ENCODE measurements around the gene MTFP1.
"Not testable (repeated sequence)": the region's sequence is repeated elsewhere in the genome, so short reads cannot be mapped to it uniquely, and the experiment has no call there.

MTFP1 gene

GRCh38 chr22:30455075-30455840 is 29.7 kb downstream of the MTFP1 start:
- DNase-seq (ENCODE audit: low read depth, low spot score): no peak

DNA sequence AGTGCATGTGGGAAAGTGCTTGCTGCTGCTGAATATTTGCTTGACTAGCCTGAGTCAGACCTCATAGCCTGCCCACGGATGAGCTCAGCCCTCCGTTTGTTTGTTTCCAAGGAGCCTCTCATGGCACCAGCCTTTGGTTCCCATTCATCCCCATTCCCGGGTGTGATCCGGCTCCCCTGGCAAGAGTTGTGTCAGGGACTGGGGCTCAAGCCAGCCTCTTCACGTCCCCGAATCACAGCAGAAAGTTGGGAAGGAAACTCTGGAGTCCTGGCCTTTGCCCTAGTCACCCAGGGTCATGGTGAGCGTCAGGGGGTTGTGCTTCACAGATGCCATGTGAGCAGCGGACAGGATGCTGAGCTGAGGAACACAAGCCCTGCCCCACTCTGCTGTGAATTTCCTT is 32.4 kb downstream of the MTFP1 start:
- no peak for DNase-seq (ENCODE audit: low read depth, low spot score)

DNA sequence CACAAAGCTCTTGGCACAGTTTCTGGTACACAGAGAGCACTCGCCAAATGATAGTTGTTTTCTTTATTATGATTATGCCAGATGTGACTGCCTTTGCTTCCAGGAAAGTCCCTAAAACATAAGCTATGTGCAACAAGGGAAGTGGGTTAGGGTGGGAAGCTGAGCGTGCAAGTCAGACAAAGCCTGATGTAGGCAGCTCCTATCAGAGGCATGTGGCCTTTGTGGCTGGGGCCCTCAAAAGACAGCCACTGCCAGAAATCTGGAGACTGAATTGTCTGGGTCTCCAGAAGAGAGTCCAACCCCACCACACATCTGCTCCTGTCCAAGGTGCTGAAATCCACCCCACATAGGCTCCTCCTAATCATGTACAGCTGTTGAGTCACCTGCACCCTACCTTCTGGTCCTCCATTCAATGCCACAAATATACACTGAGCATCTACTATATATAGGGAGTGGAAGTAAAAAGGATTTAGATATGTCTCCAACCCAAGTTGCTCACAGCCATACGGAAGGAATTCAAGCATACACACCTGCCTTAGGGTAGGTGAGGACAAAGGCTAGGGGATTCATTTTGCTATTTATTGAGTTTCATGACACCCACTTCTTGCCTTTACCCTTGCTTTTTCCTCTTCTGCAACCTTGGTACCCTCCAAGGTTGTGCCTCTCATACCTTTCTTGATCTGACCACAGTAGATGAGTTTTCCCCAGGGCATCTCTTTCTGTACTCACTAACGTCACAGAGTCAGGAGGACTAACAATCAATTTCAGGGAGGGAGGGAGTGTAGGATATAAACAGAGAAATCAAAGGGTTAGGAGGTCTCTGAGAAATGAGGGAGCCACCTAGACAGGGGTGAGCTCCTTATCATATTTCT is 33.8 kb downstream of the MTFP1 start:
- DNase-seq (ENCODE audit: low read depth, low spot score): no peak

GRCh38 chr22:30460147-30460546 is 34.6 kb downstream of the MTFP1 start:
- DNase-seq (ENCODE audit: low read depth, low spot score): no peak

- not testable (repeated sequence) for DNase-seq (ENCODE audit: low read depth, low spot score)
Observed at GRCh38 chr22:30460555-30460954, 35.0 kb downstream of the MTFP1 start.

- DNase-seq (ENCODE audit: low read depth, low spot score): no peak
Observed at GRCh38 chr22:30469165-30469564, 43.6 kb downstream of the MTFP1 start.

DNA sequence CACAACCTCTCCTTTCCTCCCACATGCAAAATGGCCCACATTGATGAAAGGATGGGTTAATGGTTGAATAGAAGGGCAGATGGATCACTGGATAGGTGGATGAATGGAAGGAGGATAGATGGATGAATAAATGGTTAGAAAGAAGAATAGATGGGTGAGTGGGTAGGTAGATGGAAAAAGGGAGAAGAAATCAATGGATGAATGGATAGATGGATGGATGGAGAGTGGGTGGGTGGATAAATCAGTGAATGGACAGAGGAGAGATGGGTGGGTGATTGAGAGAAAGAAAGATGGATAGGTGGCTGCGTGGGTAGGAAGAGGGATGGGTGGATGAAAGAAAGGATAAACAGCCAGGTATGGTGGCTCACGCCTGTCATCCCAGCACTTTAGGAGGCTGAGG is 45.1 kb downstream of the MTFP1 start:
- no peak for DNase-seq (ENCODE audit: low read depth, low spot score)

DNA sequence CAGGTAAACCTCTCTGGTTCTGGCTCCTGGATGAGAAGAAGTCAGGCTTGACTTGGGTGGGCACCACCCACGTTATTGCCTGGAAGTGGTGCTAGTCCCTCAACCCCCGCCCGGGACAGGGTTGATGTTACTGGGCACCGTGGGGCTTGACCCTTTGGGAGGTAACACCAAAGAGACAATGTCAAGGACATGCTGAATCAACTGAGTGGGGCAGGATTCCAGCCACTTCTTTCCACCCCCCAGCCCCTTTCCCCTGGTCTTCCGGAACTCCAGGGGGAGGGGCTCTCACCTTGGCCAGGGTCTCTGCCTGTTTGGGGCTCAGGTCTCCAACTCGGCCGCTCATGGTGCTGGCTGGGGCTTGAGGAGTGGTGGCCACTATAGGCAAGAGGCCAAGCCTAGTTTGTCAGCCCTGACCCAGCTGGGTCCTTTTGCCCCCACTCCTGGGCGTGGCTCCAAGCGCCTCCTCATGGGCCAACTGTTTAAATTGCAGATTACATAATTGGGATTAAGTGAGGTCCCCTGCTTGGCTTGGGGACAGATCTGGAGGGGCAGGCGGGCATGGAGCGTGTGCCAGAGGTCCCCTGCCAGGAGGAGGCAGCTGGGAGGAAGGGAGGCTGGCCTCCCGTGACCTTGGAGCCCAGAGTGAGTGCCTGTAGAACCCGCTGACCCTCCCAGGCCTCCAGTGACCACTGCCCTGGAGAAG is 46.2 kb downstream of the MTFP1 start, which contains the start of gene SEC14L3:
SEC14L3 (minus strand) TSS at position 402 of the 703 bp plus-strand sequence; CDS start at position 343, 59 bp downstream.
- DNase-seq (ENCODE audit: low read depth, low spot score): no peak

DNA sequence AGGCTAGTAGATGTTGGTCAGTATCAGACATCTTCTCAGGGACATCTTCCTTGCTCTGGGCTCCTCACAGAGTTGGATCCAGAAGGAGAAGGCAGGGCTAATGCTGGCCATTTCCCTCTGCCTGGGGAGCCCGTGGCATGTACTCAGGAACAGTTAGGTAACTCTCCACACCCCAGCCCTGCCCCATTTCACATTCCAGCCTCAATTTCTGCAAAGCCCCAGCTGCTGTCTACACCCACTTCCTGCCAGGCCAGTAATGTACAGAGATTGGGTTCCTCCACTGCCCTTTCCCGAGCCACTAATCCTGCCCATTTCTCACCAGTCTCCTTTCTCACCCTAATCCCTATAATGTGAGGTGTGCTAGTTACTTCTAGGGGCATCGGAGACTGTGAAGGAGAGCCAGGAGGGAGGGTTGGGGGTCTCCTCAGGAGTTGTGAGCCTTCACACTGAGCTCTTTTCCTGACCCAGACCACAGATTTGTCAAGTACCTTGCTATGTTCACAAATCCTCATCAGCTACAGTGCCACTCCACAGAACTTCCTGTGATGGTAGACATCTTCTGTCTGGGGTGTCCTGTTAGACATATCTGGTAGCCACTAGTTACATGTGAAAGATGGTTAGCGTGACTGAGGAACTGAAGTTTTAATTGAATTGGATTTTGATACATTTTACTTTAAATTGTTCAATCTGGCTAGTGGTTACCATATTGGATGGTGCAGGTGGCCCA is 47.6 kb downstream of the MTFP1 start:
- no peak for DNase-seq (ENCODE audit: low read depth, low spot score)

DNA sequence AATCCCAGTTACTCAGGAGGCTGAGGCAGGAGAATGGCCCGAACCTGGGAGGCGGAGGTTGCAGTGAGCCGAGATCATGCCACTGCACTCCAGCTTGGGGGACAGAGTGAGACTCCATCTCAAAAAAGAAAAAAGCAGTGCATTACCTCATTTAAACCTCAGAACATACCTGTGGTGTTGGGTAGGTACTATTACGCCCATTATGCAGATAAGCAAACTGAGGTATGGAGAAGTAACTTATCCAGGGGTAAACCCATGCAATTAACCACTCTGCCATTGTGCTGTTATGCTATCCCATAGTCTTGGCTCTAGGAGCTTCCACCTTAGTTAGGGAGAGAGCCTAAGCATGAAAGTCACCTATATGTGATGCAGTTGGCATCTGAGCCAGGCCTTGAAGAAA is 48.6 kb downstream of the MTFP1 start:
- no peak for DNase-seq (ENCODE audit: low read depth, low spot score)

- DNase-seq (ENCODE audit: low read depth, low spot score): no peak
Observed at GRCh38 chr22:30474683-30475424, 49.3 kb downstream of the MTFP1 start.

All from iPS DF 19.7 (cell line).